Measurements from ENCODE around the gene SPIN2B. TPM values are rescaled to one million over a fixed set of nuclear protein-coding genes. Genes with fewer than 3 reads are reported as not detected.

Gene SPIN2B
- total and polyA plus RNA-seq, 2 of the 4 experiments (the other 2 are of a cell fraction) = 3.0 to 9.3 TPM

- Histone ChIP-seq H2BK120ac (ENCODE audit: low read depth, low read length) (no peak overlapping the region), H3K4me1 (ENCODE audit: control insufficient read depth, insufficient read depth, low read length) (no peaks in the 10 kb centered on the region), H3K56ac (ENCODE audit: extremely low read depth, insufficient read depth, low read length) (no peak overlapping the region), H2AK5ac (ENCODE audit: low read depth, low read length) (no peak overlapping the region), H3K14ac (replicated peaks; ENCODE audit: low read depth, low read length) (no peak overlapping the region), H2AK9ac (replicated peaks; ENCODE audit: low read depth, low read length, poor library complexity) (peak overlapping the region; percentile 70), H2BK15ac (ENCODE audit: low read depth, low read length) (no peak overlapping the region), H2AFZ (replicated peaks; ENCODE audit: low read length, poor library complexity) (peak overlapping the region; percentile 81), H2BK5ac (ENCODE audit: low read depth, low read length, poor library complexity, severe bottlenecking) (no peak overlapping the region), H4K5ac (ENCODE audit: low read depth, low read length) (no peak overlapping the region), H3K23ac (ENCODE audit: low read depth, low read length) (no peak overlapping the region), H3K9me3 (ENCODE audit: control insufficient read depth, insufficient read depth, low read length) (no peaks in the 10 kb centered on the region), H3K27me3 (ENCODE audit: control insufficient read depth, insufficient read depth, low read length) (no peaks in the 10 kb centered on the region), H4K91ac (ENCODE audit: insufficient read depth, low read depth, low read length) (no peak overlapping the region), H3K9me1 (ENCODE audit: insufficient read depth, low read length) (no peaks in the 10 kb centered on the region), H4K8ac (ENCODE audit: low read depth in 2 of 2, low read length in 2 of 2) (no peak overlapping the region), H3K27ac (ENCODE audit: insufficient read depth, low read length) (no peak overlapping the region), H3K9ac (ENCODE audit: low read depth, low read length) (peak overlapping the region; percentile 37; the same call in 1 of the 2 replicates), H3K4me2 (ENCODE audit: low read depth, low read length) (peak overlapping the region; percentile 79), H3K36me3 (ENCODE audit: control insufficient read depth, insufficient read depth, low read length) (no peaks in the 10 kb centered on the region), H3K18ac (ENCODE audit: low read depth, low read length) (no peak overlapping the region), H4K20me1 (ENCODE audit: insufficient read depth, low read length) (no peaks in the 10 kb centered on the region), H3K79me1 (ENCODE audit: low read depth in 1 of 2, low read length in 2 of 2) (no peaks in the 10 kb centered on the region), H3K4me3 (ENCODE audit: insufficient read depth, low read depth, low read length) (peak overlapping the region; percentile 21), H3K4ac (ENCODE audit: low read depth, low read length) (no peak overlapping the region; the same call in 1 of the 2 replicates), H2BK20ac (ENCODE audit: low read depth, low read length) (no peak overlapping the region)
- ATAC-seq (ENCODE audit: low read depth) = peak; percentile 73
- in situ Hi-C loops (cut with MboI; ENCODE audit: low sequenced_read_pairs) = loop anchor here (25.0 kb wide), 1 partner anchor 775 kb away; the partner anchor contains the start of gene ZXDA
- dilution Hi-C loops (cut with HindIII; ENCODE audit: low sequenced_read_pairs, unreplicated experiment) = no loop called here
- CTCF ChIA-PET = no interaction called here
- no CpG with 5 or more reads among the region's 1 CpG for WGBS, 2 experiments (ENCODE audit: extremely low coverage in 2 of 2, insufficient read length in 1 of 2)
- POLR2A ChIA-PET (ENCODE audit: unreplicated experiment) = no interaction called here
- DNase-seq = no peak
- intact Hi-C loops (cut with micrococcal nuclease) = no loop called here
- BruUV-seq (replicated peaks) = no TSS peak
- TF ChIP-seq USF2 (IDR thresholded peaks at IDR 0.05; ENCODE audit: low read depth, low read length) = no peak
- TF ChIP-seq CHD1 (IDR thresholded peaks at IDR 0.05; ENCODE audit: low read depth, low read length) = no peak
- no peak for TF ChIP-seq CTCF (conservative IDR thresholded peaks at IDR 0.05; ENCODE audit: low read depth, low read length)
- TF ChIP-seq FOS (IDR thresholded peaks at IDR 0.05; ENCODE audit: low read depth, low read length) = no peak
- no peak for TF ChIP-seq MAFK (IDR thresholded peaks at IDR 0.05; ENCODE audit: low read depth, low read length)
- TF ChIP-seq MXI1 (IDR thresholded peaks at IDR 0.05; ENCODE audit: borderline replicate concordance, low read depth, low read length) = no peak
- no peak for TF ChIP-seq POLR2A (IDR thresholded peaks at IDR 0.05; ENCODE audit: low read depth, low read length)
- no peak for TF ChIP-seq ELK1 (IDR thresholded peaks at IDR 0.05; ENCODE audit: borderline replicate concordance, low read depth, low read length)
- no peak for TF ChIP-seq SMC3 (IDR thresholded peaks at IDR 0.05; ENCODE audit: low read depth, low read length)
- no peak for TF ChIP-seq CEBPB (IDR thresholded peaks at IDR 0.05; ENCODE audit: low read depth, low read length)
- no peak for TF ChIP-seq RFX5 (IDR thresholded peaks at IDR 0.05; ENCODE audit: low read depth, low read length)
- TF ChIP-seq MAZ (IDR thresholded peaks at IDR 0.05; ENCODE audit: borderline replicate concordance, low read depth, low read length) = no peak
- no peak for TF ChIP-seq RCOR1 (IDR thresholded peaks at IDR 0.05; ENCODE audit: insufficient replicate concordance, low read length)
These were observed 16.2 kb upstream of the SPIN2B start for GRCh38 chrX:57137501-57137900.

Measured in IMR-90 (cell line).